Hair follicular keratinocyte (primary cell): Measurements from ENCODE around the gene IGFALS. TPM values are rescaled to one million over a fixed set of nuclear protein-coding genes. Genes with fewer than 3 reads are reported as not detected.

Experiments
- total RNA-seq: library from RNA; depleted of rRNA; stranded (reverse); fragments of >200 nt; gene quantifications from 2 replicates; pipeline ENCODE4 v1.2.3, GENCODE V29; 2015

IGFALS gene
- not detected in 2 replicates for total RNA-seq

GRCh38 chr16:1793578-1794220 is at the start of gene IGFALS:
IGFALS (minus strand) TSS chr16:1793705; CDS start chr16:1793652, 53 bp downstream.

GRCh38 chr16:1826691-1827573 is 33.4 kb upstream of the IGFALS start, which contains the start of the genes FAHD1 and HAGH:
FAHD1 (plus strand) TSS chr16:1827206; CDS start chr16:1827239, 33 bp downstream.
HAGH (minus strand) TSS chr16:1826825; CDS start chr16:1826787, 38 bp downstream.

DNA sequence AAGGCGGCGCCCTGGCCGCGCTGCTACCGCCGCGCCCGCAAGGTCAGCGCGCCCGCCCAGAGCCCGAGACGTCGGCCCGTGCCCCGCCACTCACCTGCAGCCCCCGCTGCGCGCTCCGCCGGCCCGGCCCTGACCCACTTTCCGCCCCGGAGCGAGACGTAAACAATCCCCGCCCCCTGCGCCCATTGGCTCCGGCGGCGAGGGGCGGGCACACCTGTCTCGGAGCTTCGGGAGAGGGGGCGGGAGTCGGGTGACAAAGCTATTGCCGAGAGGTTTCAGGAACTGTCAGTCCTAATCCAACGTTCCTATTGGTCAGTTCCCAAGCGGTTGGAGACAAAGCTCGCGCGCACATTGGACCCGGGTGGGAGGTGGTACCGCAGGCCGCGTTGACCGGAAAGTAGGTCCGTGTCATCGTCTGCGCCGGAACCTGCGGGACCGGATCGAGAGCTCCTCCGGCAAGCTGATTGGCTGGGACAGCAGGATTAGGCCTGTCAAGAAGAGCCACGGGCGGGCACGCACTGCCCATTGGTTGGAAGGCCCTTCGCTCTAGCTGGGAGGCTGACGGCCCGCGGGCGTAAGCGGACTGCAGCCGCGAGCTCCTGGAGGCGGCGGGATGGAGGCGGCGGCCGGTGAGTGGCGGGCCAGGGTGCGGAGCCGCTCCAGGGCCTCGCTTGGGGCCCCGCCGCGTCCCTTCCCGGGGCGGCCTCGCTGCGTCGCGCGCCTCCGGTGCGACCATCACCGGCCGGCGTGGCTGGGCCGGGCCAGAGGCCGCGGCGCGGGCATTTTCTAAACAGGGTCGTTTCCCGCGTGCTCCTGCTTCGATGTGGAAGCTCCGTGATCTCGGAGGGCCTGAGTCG is 10.9 kb downstream of the IGFALS start, which contains the start of the genes NUBP2 and SPSB3:
Gene NUBP2 (plus strand): TSS at position 553 of the 857 bp plus-strand sequence. CDS start 61 bp downstream, at position 614.
Gene SPSB3 (minus strand): TSS at position 164 of the 857 bp plus-strand sequence. CDS start 1,088 bp downstream, outside the sequence.

DNA sequence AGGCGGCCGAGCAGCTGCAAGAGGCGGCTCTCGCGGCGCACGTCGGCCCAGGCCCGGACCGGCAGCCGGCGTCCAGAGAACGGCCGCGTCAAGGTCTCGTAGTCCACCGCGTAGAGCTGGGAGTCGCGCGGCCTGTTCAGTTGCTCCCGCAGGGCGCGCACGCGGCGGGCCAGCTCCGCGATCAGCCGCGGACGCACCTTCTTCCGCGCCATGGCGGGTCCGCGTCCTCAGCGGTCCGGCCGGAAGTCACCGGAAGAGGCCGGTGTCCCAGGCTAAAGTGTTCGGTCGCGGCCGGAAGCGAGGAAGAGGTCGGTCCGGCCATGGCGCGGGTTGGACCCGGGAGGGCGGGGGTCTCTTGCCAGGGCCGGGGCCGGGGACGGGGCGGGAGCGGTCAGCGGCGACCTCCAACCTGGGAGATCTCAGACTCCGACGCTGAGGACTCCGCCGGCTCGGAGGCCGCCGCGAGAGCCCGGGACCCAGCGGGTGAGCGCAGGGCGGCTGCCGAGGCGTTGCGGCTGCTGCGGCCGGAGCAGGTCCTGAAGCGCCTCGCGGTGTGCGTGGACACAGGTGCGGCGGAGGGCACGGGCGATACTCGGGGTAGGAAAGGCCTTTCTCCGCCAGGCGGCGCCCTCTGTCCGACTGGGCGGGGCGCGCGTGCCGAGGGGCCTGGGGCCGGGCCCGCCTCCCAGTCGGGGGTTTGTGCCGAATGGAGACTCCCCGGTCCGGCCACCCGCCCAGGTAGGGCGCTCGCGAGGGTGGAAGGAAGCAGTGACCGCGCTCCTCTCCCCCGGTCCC is 20.4 kb downstream of the IGFALS start, which contains the start of gene MRPS34:
Gene MRPS34 (minus strand): TSS at position 227 of the 795 bp plus-strand sequence. CDS start 15 bp downstream, at position 212.

DNA sequence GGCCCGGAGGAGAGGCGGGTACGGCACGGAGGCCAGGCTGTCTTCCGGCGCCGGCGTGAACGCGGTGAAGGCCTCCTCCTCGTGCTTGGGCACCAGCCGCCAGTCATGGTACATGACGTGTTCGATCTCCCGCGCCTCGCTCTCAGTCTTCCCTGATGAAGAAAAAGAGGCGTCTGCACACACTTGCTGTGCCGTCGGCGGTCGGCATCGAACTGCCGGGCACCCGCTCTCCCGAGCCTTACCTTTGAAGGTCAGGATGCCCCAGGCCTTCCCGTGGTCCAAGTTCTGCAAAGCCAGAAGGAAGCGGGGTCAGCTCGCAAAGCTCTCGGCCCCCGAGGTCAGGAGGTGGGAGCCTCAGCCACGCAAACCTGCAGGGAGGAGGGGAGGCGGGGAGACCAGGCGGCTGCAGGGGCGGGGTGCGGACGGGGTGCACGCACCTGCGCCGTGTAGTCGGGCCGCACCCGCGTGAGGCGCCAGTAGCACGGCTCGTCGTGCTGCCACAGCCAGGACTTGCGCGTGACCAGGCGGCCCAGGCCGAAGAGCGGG is 21.1 kb downstream of the IGFALS start, which contains the start of gene EME2:
Gene EME2 (plus strand): TSS at position 449 of the 546 bp plus-strand sequence. CDS start 418 bp downstream, outside the sequence.

GRCh38 chr16:1771188-1771863 is 22.2 kb downstream of the IGFALS start, which contains the start of gene NME3:
NME3 (minus strand) TSS chr16:1771543; CDS start chr16:1771534, 9 bp downstream.

Other genes with a start within 250 kb of the IGFALS start
- gene IFT140, start 181.6 kb downstream of the IGFALS start, total RNA-seq = 8.1 and 11.2 TPM in 2 replicates
- gene CRAMP1, start 181.3 kb downstream of the IGFALS start, total RNA-seq = 5.9 and 7.0 TPM in 2 replicates
- gene JPT2, start 115.4 kb downstream of the IGFALS start, total RNA-seq = 68.1 and 84.7 TPM in 2 replicates
- 7.4 and 28.2 TPM in 2 replicates for gene MAPK8IP3, start 87.5 kb downstream of the IGFALS start, total RNA-seq
- gene NME3, start 22.2 kb downstream of the IGFALS start, total RNA-seq = 53.2 and 65.0 TPM in 2 replicates
- 2.6 and 3.3 TPM in 2 replicates for gene EME2, start 20.9 kb downstream of the IGFALS start, total RNA-seq
- gene MRPS34, start 20.6 kb downstream of the IGFALS start, total RNA-seq = 136 and 217 TPM in 2 replicates
- 29.6 and 50.4 TPM in 2 replicates for gene SPSB3, start 11.1 kb downstream of the IGFALS start, total RNA-seq
- 95.2 and 178 TPM in 2 replicates for gene NUBP2, start 10.7 kb downstream of the IGFALS start, total RNA-seq
- 59.8 and 73.5 TPM in 2 replicates for gene HAGH, start 33.1 kb upstream of the IGFALS start, total RNA-seq
- 32.2 and 34.9 TPM in 2 replicates for gene FAHD1, start 33.5 kb upstream of the IGFALS start, total RNA-seq
- 0.08 TPM in 1 of 2 replicates, not detected in the other for gene MEIOB, start 78.5 kb upstream of the IGFALS start, total RNA-seq
- gene HS3ST6, start 124.7 kb upstream of the IGFALS start, total RNA-seq = not detected in 2 replicates
- gene MSRB1, start 149.5 kb upstream of the IGFALS start, total RNA-seq = 6.3 and 6.4 TPM in 2 replicates
- gene RPL3L, start 161.0 kb upstream of the IGFALS start, total RNA-seq = 0.55 TPM in 1 of 2 replicates, not detected in the other
- gene NDUFB10, start 165.8 kb upstream of the IGFALS start, total RNA-seq = 168 and 283 TPM in 2 replicates
- 4,608 and 4,861 TPM in 2 replicates for gene RPS2, start 171.1 kb upstream of the IGFALS start, total RNA-seq
- 0.16 TPM in 1 of 2 replicates, not detected in the other for gene RNF151, start 173.2 kb upstream of the IGFALS start, total RNA-seq
- gene TBL3, start 178.3 kb upstream of the IGFALS start, total RNA-seq = 85.0 and 114 TPM in 2 replicates
- gene NOXO1, start 187.8 kb upstream of the IGFALS start, total RNA-seq = 1.2 and 2.1 TPM in 2 replicates
- gene GFER, start 190.5 kb upstream of the IGFALS start, total RNA-seq = 21.3 and 23.3 TPM in 2 replicates
- 0.68 and 5.4 TPM in 2 replicates for gene SYNGR3, start 196.3 kb upstream of the IGFALS start, total RNA-seq
- gene ZNF598, start 216.1 kb upstream of the IGFALS start, total RNA-seq = 62.8 and 87.5 TPM in 2 replicates
- 0.68 TPM in 1 of 2 replicates, not detected in the other for gene NPW, start 226.1 kb upstream of the IGFALS start, total RNA-seq
- 7.6 and 7.9 TPM in 2 replicates for gene NHERF2, start 233.2 kb upstream of the IGFALS start, total RNA-seq